Lower lobe of right lung (tissue), 2 donors: ENCODE data around the gene FLT1. TPM values are rescaled to one million over a fixed set of nuclear protein-coding genes. Genes with fewer than 3 reads are reported as not detected.

Experiments used
- ATAC-seq, 2 donors: fragments of 200-7000 bp; cut with Tn5 transposase; one replicate each; pipeline ENCODE4 v1.9.1; 2020 to 2022; ENCODE audit warnings: mild to moderate bottlenecking in 2 of 2, moderate library complexity in 2 of 2
- DNase-seq: peaks from one replicate; pipeline ENCODE4 v3.0.0-alpha.2; 2020
- H3K27ac ChIP-seq: fragments of 200-600 bp; one replicate; pipeline ENCODE4 v1.8.0; 2022
- H3K27me3 ChIP-seq: fragments of 200-600 bp; one replicate; pipeline ENCODE4 v1.8.0; 2022; ENCODE audit warnings: low read depth
- H3K36me3 ChIP-seq: fragments of 200-600 bp; one replicate; pipeline ENCODE4 v1.8.0; 2022; ENCODE audit warnings: mild to moderate bottlenecking
- H3K4me1 ChIP-seq: fragments of 200-600 bp; one replicate; pipeline ENCODE4 v1.8.0; 2022
- H3K4me3 ChIP-seq: fragments of 200-600 bp; one replicate; pipeline ENCODE4 v1.8.0; 2022; ENCODE audit warnings: mild to moderate bottlenecking
- H3K9me3 ChIP-seq: fragments of 200-600 bp; one replicate; pipeline ENCODE4 v1.8.0; 2022
- intact Hi-C: fragments of 100-400 bp; cut with DNase I; formaldehyde crosslinking; loops from one replicate; pipeline ENCODE4 v1.11.0; 2022
- total RNA-seq: library from RNA; stranded (reverse); fragmentation: NEBNext Ultra II Directional; extraction: Animal tissue kit (Norgen Biotek cat#: 25700); gene quantifications from one replicate; pipeline ENCODE4 v1.2.1, GENCODE V29; 2021
- TF ChIP-seq, protein P1 (sequence below): fragments of 200-600 bp; IDR thresholded peaks from one replicate; pipeline ENCODE4 v1.8.0; 2022; ENCODE audit warnings: antibody characterized with exemption, mild to moderate bottlenecking
- donor health status: DM: no; HTN: yes; CAD: no; lungs with severe emphysema.

FLT1 gene
- total RNA-seq, 1 donor from 2014 or later, result 41.9 TPM

DNA sequence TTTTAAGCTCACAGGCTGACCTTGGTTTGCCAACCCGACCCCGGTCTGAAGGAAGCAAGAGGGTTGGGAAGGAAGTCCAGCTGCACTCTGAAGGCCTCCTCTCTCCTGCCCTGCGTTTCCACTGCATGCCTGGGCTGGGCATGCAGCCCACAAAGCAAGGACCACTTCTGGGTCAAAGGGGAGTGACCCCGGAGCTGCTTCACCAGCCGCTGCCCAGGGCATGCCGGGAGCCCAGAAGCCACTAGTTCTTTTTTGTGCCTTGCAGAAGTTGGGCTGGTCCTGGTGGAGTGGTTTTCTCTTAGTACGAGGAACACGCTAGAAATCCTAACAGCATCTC, 166.7 kb downstream of the FLT1 start:
- no peaks in the 10 kb centered on the region for H3K9me3 ChIP-seq
- H3K27me3 ChIP-seq, result peaks cover 4% of the 10 kb centered on the region
- no peak overlapping the region for H3K27ac ChIP-seq
- ATAC-seq, result no peak
- intact Hi-C loops, result no loop called here
- TF ChIP-seq, protein P1, sequence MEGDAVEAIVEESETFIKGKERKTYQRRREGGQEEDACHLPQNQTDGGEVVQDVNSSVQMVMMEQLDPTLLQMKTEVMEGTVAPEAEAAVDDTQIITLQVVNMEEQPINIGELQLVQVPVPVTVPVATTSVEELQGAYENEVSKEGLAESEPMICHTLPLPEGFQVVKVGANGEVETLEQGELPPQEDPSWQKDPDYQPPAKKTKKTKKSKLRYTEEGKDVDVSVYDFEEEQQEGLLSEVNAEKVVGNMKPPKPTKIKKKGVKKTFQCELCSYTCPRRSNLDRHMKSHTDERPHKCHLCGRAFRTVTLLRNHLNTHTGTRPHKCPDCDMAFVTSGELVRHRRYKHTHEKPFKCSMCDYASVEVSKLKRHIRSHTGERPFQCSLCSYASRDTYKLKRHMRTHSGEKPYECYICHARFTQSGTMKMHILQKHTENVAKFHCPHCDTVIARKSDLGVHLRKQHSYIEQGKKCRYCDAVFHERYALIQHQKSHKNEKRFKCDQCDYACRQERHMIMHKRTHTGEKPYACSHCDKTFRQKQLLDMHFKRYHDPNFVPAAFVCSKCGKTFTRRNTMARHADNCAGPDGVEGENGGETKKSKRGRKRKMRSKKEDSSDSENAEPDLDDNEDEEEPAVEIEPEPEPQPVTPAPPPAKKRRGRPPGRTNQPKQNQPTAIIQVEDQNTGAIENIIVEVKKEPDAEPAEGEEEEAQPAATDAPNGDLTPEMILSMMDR, result no peak
- no peaks in the 10 kb centered on the region for H3K36me3 ChIP-seq
- no peak overlapping the region for H3K4me3 ChIP-seq
- DNase-seq, result no peak
- H3K4me1 ChIP-seq, result peaks cover 27% of the 10 kb centered on the region

DNA sequence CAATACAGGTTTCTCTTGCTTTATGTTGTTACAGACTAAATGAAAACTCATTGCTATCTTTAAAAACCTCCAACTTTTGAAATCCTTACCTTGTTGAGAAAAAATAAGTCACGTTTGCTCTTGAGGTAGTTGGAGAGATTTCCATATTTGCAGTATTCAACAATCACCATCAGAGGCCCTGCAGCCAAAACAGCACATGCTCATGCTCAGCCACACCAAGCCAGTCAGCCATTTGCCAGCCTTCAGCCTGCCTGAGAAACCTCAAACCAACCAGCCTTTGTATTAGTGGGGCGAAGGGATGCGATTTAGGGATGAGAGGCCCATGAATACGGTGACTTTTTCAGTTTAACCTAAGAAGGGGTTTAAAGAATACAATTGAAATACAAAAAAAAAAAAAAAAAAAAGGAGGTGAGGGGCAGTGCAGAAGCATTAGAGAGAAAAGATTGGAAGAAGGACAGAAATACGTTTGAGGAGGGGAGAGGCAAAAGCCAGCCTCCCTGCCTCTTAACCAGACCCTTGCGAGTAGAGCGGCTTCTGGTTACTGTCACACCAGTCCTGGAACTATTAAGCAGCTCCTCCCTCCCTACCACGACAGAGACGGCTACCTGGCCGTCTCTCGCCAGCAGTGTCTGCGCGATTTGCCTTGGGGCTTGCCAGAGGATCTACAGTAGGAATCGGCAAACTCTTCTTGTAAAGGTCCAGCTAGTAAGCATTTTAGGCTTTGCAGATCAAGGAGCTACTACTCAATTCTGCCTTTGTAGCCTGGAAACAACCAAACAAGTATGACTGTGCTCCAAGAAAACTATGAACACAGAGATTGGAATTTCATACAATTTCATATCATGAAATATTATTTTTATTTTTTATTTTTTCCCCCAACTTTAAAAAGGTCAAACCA, 167.3 kb downstream of the FLT1 start:
- no peaks in the 10 kb centered on the region for H3K9me3 ChIP-seq
- H3K4me1 ChIP-seq, result peaks cover 27% of the 10 kb centered on the region
- DNase-seq (no peak), ATAC-seq (no peak)
- TF ChIP-seq, protein P1, result no peak
- H3K4me3 ChIP-seq, result no peak overlapping the region
- H3K27me3 ChIP-seq, result peaks cover 4% of the 10 kb centered on the region
- no peak overlapping the region for H3K27ac ChIP-seq
- intact Hi-C loops, result no loop called here
- no peaks in the 10 kb centered on the region for H3K36me3 ChIP-seq

DNA sequence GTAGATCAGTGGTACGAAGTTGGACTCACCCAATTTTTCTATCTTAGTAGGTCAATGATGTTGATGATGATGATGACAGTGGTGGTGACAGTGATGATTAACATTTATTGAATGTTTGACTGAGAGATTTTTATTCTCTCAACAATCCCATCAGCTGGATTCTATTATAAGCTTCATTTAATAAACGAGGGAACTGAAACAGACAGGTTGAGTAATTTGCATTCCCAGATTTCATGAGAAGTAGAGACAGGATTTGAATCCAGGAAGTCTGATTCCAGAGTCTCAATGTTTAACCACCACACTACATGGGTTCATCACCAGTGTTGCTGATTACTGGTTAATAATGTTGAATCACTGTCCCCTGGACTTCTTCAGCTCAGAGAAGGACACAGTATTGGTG, 168.9 kb downstream of the FLT1 start:
- intact Hi-C loops, result no loop called here
- Histone ChIP-seq H3K4me1 (peaks cover 30% of the 10 kb centered on the region), H3K27ac (no peak overlapping the region), H3K9me3 (no peaks in the 10 kb centered on the region), H3K4me3 (no peak overlapping the region), H3K36me3 (no peaks in the 10 kb centered on the region), H3K27me3 (no peaks in the 10 kb centered on the region)
- DNase-seq, result no peak
- no peak for ATAC-seq
- TF ChIP-seq, protein P1, result no peak

DNA sequence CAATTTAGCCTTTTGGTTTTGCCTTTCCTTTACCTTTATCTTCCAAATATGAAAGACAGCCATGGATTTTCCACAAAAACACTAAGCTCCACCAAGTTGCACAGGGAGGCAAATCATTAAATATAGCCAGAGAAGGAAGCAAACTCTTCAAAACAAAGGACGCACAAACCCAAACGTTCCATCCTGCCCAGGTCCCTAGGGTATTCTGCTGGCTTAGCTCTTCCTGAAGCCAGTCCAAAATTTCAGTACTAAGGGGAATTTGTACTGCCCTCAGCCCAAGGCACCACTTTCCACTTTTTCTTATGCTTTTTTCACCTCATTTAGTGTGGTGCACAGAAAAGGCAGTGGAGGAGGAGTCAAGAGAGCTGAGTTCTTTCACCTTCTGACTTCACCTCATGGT, 169.9 kb downstream of the FLT1 start:
- Histone ChIP-seq H3K4me3 (no peak overlapping the region), H3K36me3 (no peaks in the 10 kb centered on the region), H3K27ac (no peak overlapping the region), H3K4me1 (peaks cover 25% of the 10 kb centered on the region), H3K9me3 (no peaks in the 10 kb centered on the region), H3K27me3 (no peaks in the 10 kb centered on the region)
- DNase-seq (no peak), ATAC-seq (no peak)
- intact Hi-C loops, result no loop called here
- TF ChIP-seq, protein P1, result no peak

DNA sequence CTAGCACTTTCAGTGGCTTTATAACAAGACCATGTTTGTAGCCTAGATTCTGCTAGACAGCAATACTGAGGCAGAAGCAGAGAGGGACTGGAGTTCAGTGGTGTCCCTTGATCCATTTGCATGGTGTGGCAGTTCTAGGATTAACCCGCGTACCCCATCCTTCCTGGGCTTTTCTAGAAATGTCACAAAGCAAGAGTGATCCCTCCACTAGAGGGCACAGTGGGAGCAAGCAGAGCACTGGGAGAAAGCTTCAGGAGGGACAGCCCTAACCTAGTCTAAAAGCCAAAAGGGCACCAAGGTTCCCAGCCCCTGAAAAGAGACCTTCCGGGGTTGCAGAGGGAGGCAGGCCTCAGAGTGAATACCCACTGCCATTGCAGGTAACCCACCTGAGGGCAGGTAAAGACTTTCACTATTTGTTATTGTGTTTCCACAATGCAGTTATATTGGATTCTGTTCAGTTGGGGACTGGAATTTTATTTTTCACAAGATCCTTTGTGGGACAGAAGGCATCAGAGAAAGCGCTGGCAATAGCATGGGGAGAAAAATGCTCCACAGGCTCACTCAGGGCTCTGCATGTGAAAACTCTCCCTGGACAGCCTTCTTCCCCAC, 170.6 kb downstream of the FLT1 start:
- H3K27me3 ChIP-seq, result no peaks in the 10 kb centered on the region
- no peak overlapping the region for H3K4me3 ChIP-seq
- no peaks in the 10 kb centered on the region for H3K36me3 ChIP-seq
- H3K4me1 ChIP-seq, result peaks cover 18% of the 10 kb centered on the region
- H3K27ac ChIP-seq, result no peak overlapping the region
- intact Hi-C loops, result no loop called here
- peak; percentile 86 to 89 for ATAC-seq
- H3K9me3 ChIP-seq, result no peaks in the 10 kb centered on the region
- no peak for DNase-seq
- TF ChIP-seq, protein P1, result peak; percentile 82
